Esophagus squamous epithelium (tissue), 4 donors: ENCODE data around the gene PODXL.

Experiments used
- CTCF ChIP-seq, 6 experiments: fragments of 450-650 bp in 4 of 6; fragments of 200-600 bp in 2 of 6; sonication (generic) in 2 of 6; IDR thresholded peaks; one replicate each; pipeline ENCODE4 v1.5.1; 2016 to 2019; ENCODE audit warnings: antibody characterized with exemption in 6 of 6, mild to moderate bottlenecking in 4 of 6, moderate library complexity in 4 of 6
- POLR2A ChIP-seq, 4 donors: fragments of 450-650 bp; IDR thresholded peaks; one replicate each; pipeline ENCODE4 v1.6.1; 2017; ENCODE audit warnings: antibody characterized with exemption in 4 of 4, mild to moderate bottlenecking in 4 of 4, moderate library complexity in 3 of 4

GRCh38 chr7:131487217-131487616, 69.2 kb downstream of the PODXL start:
- TF ChIP-seq CTCF (IDR thresholded peaks at IDR 0.05) (no peak), POLR2A (IDR thresholded peaks at IDR 0.05) (no peak)
